ENCODE data around the gene DTNBP1.
"Not testable (repeated sequence)": the region's sequence is repeated elsewhere in the genome, so short reads cannot be mapped to it uniquely, and the experiment has no call there.

The DTNBP1 gene

DNA sequence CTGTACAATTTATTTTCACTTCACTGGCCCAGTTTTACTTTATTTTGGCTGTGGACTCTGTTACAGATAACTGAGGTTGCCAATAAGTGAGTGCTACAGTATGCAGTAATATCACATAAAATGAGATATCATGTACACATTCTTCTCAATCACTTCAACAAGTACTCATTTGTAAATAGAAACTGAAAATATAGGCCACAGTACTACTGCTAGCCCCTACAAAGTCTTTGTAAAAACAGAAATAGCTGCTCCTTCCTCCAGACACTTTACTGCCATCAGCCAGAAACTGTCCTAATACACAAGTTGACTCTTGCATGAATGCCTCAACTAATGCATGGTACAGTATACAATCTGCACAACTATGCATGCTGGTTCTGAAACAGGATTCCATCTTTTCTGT, 9.2 kb downstream of the DTNBP1 start:
- TF ChIP-seq, protein P1, sequence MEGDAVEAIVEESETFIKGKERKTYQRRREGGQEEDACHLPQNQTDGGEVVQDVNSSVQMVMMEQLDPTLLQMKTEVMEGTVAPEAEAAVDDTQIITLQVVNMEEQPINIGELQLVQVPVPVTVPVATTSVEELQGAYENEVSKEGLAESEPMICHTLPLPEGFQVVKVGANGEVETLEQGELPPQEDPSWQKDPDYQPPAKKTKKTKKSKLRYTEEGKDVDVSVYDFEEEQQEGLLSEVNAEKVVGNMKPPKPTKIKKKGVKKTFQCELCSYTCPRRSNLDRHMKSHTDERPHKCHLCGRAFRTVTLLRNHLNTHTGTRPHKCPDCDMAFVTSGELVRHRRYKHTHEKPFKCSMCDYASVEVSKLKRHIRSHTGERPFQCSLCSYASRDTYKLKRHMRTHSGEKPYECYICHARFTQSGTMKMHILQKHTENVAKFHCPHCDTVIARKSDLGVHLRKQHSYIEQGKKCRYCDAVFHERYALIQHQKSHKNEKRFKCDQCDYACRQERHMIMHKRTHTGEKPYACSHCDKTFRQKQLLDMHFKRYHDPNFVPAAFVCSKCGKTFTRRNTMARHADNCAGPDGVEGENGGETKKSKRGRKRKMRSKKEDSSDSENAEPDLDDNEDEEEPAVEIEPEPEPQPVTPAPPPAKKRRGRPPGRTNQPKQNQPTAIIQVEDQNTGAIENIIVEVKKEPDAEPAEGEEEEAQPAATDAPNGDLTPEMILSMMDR (conservative IDR thresholded peaks at IDR 0.05; ENCODE audit: low read depth): no peak
- no peak overlapping the region for H3K27ac ChIP-seq
- ChIA-PET POLR2A (ENCODE audit: low non-redundant PET) (interaction anchor here (0.6 kb wide), 1 partner anchor 1780 kb away, joined by 3 read pairs; no protein-coding TSS in a partner anchor), CTCF (interaction anchor here (1.0 kb wide), 1 partner anchor 48 kb away, joined by 3 read pairs; no protein-coding TSS in a partner anchor)
- no peak for DNase-seq (ENCODE audit: low spot score)

DNA sequence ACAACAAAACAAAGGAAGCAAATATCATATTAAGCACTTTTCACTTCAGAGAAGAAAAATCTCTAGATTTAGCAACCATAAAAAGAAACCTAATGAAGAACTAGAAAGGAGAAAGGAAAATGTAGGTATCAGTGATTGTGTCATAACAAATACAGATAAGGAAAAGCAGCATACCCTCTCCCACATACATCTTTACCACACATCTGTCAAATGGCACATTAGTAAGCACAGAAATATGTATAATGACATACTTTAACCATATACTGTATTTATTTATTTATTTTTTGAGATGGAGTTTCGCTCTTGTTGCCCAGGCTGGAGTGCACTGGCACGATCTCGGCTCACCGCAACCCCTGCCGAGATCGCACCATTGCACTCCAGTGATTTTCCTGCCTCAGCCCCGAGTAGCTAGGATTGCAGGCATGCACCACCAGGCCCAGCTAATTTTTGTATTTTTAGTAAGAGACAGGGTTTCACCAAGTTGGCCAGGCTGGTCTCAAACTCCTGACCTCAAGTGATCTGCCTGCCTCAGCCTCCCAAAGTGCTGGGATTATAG, 12.7 kb downstream of the DTNBP1 start:
- CTCF ChIA-PET; POLR2A ChIA-PET (ENCODE audit: low non-redundant PET); H3K27ac ChIP-seq; DNase-seq (ENCODE audit: low spot score): not testable (repeated sequence)

DNA sequence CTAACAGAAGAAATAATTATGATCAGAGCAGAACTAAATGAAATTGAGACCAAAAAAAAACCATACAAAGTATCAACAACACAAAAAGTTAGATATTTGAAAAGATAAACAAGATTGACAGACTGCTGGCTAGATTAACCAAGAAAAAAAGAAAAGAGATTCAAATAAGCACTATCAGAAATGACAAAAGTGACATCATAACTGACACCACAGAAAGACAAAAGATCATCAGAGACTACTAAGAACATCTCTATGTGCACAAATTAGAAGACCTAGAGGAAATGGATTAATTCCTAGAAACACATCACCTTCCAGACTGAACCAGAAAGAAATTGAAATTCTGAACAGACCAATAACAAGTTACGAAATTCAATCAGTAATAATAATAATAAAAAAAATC, 17.9 kb downstream of the DTNBP1 start:
- TF ChIP-seq, protein P1 (conservative IDR thresholded peaks at IDR 0.05; ENCODE audit: low read depth): no peak
- no peak overlapping the region for H3K27ac ChIP-seq
- POLR2A ChIA-PET (ENCODE audit: low non-redundant PET): no interaction called here
- no peak for DNase-seq (ENCODE audit: low spot score)
- CTCF ChIA-PET: no interaction called here

DNA sequence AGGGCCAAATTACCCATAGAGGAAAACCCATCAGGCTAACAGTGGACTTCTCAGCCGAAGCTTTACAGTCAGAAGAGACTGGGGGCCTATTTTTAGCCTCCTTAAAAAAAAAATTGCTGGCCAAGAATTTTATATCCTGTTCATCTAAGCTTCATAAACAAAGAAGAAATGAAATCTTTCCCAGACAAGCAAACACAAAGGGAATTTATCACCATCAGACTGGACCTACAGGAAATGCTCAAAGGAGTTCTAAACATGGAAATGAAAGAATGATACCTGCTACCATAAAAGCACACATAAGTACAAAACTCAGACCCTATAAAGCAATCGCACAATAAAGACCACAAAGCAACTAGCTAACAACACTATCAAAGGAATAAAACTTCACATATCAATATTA, 19.3 kb downstream of the DTNBP1 start:
- CTCF ChIA-PET: interaction anchor here (0.6 to 0.7 kb wide), 2 partner anchors 20 to 1095 kb away, joined by 3 to 4 read pairs; no protein-coding TSS in a partner anchor
- DNase-seq (ENCODE audit: low spot score): no peak

DNA sequence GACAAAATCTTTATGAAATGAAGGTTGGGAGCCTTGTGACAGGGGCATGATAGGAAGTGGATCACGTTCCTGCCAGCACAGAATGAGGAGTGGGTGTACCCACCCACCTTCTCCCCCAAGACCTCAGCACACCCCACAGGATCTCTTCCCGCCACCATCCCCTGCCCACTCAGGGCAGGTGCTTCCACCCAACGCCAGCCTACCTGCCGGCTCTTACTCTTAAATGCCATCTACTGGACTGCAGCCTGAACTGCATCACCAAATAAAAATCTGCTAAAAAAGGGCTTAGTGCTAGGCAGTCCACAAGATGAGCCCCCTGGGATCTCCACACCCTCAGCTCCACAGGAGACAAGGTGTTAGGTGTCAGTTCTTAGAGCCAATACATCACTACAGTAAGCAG, 20.6 kb downstream of the DTNBP1 start:
- TF ChIP-seq, protein P1 (conservative IDR thresholded peaks at IDR 0.05; ENCODE audit: low read depth): no peak
- POLR2A ChIA-PET (ENCODE audit: low non-redundant PET): no interaction called here
- CTCF ChIA-PET: no interaction called here
- DNase-seq (ENCODE audit: low spot score): no peak
- no peak overlapping the region for H3K27ac ChIP-seq

More for the DNA sequence above, 19.3 kb downstream of the DTNBP1 start:
- TF ChIP-seq, protein P1 (conservative IDR thresholded peaks at IDR 0.05; ENCODE audit: low read depth): no peak
- no peak overlapping the region for H3K27ac ChIP-seq
- POLR2A ChIA-PET (ENCODE audit: low non-redundant PET): no interaction called here

DNA sequence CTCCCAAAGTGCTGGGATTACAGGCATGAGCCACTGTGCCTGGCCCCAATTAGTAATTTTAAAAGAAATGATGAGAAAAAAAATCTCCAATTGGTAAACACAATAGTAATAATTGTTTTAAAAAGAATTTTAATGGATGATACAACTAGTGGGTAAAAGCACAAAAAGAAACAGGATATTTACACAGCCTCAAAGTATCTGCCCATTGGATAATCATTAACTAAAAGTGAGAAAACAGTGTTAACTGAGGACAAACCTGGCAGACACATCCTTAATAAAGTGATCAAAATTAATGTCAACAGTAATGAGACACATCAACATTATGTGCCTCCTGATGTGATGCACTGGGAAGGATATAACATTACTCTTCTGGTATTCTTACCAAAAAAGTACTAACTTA, 24.5 kb downstream of the DTNBP1 start:
- H3K27ac ChIP-seq: no peak overlapping the region
- ChIA-PET CTCF (no interaction called here), POLR2A (ENCODE audit: low non-redundant PET) (no interaction called here)
- no peak for DNase-seq (ENCODE audit: low spot score)
- TF ChIP-seq, protein P1 (conservative IDR thresholded peaks at IDR 0.05; ENCODE audit: low read depth): no peak

DNA sequence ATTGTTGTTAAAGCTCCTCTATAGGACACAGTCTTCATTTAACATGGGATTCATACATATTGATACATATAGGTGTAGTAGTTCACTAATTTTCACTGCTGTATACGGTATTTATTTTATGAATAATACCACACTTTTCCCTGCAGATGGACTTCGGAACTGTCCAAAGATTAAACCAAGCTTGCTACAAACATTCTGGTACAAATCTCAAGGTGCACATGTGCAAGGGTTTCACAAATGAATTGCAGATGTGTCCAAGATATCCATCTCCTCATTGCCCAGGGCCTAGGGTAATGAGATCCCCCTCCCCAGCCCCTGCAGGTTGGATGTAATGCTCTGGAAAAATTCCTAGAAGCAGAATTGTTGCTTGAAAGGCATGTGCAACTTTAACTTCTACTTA, 31.4 kb downstream of the DTNBP1 start:
- POLR2A ChIA-PET (ENCODE audit: low non-redundant PET): no interaction called here
- no peak overlapping the region for H3K27ac ChIP-seq
- DNase-seq (ENCODE audit: low spot score): no peak
- CTCF ChIA-PET: interaction anchor here (0.7 kb wide), 1 partner anchor 81 kb away, joined by 3 read pairs; no protein-coding TSS in a partner anchor
- TF ChIP-seq, protein P1 (conservative IDR thresholded peaks at IDR 0.05; ENCODE audit: low read depth): no peak

Data from RWPE1 (cell line).